Measurements from ENCODE around the gene CECR2.
A peak's percentile ranks its signal among the peaks of the same experiment; 100 is the strongest.

The CECR2 gene

DNA sequence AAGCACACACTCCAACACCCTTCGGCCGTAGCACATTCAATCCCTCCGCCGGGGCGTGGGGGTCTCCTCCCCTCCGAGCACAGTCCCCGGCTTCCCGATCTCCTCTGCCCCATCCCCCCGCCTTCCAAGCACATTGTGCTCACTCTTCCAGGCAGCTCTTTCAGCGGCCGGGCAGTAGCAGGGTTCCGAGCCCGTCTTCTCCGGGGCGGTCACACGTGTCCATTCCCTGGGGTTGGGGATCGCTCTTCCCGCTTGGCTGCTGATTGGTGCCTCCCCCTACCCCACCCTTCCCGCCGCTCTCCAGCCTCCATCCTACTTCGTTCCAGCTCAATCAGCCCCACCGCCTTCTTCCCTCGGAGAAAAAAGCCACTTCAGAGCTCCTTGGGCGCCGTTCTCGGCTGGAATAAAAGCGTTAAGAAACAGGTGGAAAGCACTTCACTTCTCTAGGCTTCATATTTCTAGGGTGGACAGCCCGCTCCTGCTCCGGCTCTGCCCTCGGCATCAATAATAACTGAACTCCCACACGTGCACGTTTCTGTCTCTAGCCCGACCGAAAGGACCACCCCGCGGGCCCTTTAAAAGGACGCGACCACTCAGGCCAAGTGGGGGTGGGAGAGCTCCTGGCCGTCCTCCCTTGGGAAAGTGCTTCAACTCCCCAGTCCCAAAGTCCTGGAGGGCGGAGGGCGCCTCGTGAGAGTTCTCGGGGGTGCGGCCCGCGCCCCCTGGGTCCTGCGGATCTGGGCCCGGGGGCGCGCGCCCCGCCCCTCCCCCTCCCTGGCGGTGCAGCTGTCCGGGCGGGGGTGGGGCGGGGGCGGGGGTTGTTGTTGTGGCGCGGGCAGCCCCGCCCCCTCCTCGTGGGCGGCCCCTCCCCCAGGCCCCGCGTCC is 464 bp upstream of the CECR2 start:
- DNase-seq = peak; percentile 5

DNA sequence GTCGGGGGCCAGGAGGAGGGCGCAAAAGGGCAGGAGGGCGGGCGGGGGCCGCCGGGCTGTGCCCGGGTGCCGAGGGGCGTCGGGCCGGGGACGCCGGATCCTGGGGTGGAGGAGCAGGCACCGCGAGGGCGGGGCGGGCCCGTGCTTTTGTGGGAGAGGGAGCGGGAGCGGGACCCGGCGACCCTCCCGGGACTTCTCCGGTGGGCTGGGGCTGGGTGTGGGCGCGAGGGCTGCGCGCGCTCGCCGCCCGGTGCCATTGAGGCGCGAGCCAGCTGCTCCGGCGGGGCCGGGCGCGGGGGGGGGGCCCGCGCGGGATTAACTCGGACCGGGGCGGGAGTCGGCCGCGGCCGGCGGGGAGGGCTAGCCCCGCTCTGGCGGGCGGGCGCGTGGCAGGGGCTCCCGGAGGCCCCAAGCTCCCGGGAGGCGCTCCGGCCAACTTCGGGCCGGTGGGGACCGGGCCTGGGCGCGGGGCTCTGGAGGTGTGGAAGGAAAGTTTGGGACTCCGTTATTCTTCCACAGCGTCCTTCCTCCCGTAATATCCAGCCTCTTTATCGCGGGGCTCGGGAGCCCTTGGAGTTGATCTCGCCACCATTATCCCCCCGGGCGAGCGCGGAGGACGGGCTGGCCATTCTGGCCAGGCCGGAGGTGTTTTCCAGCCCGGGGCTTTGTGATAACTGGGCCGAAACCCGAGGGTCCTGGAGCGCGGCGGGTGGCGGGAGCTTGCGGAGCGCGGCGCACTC is 936 bp downstream of the CECR2 start:
- no peak for DNase-seq

DNA sequence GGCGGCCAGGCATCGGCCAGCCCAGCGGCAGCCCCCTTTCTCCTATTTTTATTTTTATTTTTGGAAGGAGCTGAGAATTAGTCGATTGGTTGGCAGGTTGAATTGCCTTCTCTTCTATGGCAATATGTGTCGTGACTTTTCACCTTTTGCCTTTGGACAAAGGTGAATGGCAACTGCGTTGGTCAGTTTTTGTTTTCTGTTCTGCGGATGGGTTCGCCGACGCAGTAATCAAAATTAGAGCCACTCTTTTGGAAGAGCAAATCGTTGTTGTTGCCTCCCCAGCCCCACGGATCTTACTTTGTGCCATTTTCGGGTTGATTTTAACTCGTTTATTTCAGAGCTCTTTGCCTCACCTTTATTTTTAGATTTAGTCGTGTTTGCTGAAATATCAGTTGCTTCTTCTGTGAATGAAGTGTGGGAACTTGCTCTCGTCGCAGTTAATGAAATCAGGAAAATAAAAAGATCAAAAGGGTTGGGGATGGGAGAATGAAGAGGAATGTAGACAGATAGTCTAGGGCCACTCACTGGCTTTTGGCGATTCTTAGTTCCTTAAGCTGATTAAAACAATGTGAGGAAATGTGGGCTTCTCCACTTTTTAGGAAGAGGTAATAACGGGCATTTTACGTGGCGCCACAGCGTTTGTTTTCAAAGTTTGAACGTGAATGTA is 1.6 kb downstream of the CECR2 start:
- no peak for DNase-seq

DNA sequence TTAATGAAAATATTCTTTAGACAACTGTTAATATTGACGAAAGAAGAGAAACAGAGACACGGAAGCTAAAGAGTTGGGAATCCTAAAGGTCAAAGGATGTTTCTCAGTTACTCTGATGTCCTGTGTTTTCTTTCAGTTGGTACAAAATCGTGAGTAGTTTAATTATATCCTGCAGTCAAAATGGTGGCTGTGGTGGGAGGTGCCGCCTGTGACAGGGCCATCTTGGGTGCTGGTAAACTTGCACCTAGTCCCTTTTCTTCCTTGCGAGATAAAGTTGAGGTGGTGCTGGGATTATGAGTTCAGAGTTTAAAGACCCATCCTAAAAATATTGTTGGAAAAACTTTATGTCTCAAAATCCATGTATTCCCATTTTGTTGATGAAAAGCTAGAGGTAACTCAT is 2.2 kb downstream of the CECR2 start:
- no peak for DNase-seq

DNA sequence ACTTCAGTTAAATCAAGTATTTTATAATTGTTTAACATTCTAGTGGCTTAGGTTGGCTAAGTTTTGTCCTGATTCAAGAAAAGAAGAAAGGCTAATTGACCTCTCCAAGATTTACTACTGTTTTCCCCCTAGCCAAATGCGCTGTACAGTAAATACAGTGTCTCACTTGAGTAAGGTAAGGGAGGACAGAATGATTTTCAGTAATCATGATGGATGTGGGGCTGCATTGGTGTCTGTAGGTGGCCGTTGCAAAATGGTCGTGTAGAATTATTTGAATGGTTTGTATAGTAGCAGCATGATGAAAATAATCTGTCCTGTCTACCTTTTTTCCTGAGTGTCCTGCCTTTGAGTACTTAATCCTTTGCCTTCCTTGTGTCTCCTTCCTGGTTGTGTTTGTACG is 4.6 kb downstream of the CECR2 start:
- DNase-seq = no peak

DNA sequence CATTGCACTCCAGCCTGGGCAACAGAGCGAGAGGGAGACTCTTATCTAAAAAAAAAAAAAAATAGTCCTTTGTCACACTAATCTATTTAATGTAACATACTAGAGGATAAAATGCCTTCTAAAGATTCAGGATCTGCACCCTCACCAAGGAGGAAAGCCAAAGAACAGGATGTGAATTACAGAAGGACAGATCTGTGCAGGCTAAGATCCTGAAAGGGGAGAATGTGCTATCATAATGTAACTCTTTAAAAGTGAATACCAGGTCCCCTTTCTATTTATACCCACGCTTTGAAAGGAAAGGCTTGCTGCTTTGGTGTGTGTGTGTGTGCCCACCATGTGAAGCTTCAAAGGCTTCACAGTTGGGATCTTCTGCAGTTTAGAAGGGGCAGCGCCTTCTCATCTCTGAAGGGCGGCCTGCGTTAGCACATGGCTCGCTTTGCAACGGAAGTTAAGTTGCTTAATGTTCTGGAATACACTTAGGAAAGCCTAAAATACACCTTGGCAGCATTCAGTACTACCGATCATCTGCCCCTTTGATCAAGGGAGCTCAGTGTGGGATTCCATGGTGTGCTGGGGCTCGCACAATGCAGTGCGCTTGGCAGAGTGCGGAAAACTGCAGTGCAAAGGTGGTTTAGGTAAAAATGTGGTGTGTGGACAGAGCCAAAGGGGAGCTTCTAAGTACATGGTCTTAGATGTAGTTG is 6.8 kb downstream of the CECR2 start:
- DNase-seq = no peak

DNA sequence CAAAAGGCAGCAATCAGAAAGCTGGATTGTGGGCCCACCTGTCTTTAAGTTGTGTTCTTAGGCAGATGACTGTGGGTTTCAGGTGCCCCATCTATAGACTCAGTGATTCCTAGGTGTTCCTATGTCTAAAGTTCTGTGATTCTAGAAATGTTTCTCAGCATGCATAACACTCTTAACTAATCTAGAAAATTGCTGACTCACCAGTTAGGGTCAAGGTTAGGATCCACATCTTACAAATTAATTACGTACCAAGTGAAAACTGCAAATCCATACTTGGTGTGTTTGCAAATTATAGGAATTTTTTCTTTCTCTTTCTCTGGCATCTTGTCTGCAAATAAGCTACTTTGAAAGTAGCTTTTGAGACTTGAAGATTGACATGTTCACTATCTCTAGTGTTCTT is 7.7 kb downstream of the CECR2 start:
- no peak for DNase-seq

DNA sequence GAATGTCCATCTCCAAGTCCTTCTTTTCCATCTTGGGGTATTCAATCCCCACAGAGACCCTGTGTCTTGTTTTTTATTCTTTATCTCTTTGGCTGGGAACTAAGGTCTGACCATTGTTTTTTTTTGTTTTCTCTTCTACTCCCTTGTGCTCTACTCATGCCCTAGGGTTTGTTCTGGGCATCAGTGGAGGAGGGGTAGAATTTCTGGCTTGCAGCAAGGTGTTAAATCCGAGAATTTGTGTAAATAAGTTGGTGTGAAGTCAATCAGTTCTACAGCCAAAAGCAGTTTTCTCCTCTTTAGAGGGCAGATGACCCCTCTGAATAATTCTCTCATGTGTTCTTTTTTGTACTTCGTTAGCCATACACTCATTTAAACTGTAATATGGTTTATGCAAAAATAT is 10.7 kb downstream of the CECR2 start:
- no peak for DNase-seq

DNA sequence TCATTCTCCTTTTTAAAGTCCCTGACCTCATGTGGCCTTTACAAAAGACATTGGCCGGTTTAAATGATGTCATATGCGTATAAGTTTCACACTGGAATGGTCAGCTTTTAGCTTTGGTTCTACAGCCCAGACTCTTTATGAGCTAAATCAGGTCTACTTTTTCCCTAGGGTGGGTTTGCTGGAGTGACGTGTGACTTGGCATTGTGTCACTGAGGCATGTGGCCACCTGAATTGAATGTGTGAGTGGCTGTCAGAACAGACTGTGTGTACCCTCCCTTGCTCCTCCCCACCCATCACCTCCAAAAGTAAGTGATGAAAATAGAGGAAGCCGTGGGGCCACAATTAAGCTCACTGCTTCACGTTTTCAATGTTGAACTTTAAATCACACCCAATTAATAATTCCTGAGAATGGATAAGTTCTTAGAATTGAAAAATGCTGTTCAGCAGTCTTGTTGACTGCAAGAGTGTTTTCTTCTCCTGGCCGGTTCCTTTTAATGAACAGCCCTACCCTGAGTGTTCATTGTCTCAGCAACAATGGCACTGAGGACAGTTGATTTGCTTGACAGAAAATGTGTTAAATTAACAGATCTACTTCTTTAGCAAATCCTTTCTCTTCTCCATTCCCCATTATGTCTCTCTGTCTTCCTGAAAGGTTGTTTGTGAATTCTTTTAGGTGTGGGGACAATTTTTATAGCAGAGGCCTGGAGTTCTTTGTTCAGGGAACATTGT is 11.3 kb downstream of the CECR2 start:
- no peak for DNase-seq

DNA sequence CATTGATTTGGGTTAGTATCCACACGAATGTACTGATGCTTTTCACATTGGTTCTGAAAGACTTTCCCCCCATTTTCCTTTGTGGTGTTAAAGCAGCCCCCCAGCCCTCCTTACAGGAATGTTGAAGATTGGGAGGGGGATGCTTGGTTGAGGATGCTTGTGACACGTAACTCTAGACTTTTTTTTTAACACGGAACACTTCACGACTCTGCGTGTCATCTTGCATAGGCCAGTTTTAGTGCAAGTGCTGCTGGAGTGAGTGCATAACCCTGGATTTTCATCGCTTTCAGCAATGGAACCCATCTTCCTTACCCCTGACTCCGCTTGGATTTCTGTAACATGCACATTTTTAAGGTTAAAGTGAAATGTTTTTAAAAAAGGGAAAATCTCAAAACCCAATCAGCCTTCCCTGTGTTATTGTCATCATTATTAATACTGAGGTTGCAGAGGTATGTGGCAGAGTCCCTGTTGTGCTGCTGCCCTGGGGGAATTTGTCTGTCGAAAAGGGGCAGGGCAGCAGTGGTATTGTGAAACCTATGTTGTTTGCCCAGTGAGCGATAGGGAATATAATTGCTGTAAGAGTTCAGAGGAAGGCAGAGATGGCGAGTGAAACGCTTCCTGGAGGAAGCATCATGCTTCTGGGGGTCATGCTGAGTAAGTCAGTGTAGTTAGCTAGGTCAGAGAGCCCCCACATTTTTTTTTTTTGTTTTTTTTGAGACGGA is 12.1 kb downstream of the CECR2 start:
- no peak for DNase-seq

DNA sequence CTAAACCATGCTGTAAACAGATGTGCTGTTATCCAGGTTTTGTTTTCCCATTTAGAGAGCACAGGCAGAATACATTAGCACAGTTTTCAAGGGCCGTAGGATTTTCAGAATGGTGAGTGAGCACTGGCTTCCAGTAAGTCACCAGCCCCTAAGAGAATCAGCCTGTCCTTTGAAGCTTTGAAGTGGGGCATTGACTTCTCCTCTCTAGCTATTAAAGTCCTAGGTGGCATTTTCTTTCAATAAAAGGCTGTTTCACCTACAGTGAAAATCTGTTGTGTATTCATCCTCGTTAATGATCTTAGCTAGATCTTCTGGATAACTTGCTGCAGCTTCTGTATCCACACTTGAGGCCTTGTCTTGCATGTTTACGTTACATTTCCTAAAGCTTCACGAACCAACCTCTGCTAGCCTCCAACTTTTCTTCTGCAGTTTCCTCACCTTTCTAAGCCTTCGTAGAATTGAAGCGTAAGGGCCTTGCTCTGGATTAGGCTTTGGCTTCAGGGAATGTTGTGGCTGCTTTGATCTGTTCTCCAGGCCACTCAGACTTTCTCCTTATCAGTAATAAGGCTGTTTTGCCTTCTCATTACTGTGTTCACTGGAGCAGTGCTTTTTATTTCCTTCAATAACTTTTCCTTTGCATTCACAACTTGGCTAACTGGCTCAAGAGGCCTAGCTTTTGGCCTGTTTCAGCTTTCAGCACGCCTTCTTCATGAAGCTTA is 15.5 kb downstream of the CECR2 start:
- no peak for DNase-seq

DNA sequence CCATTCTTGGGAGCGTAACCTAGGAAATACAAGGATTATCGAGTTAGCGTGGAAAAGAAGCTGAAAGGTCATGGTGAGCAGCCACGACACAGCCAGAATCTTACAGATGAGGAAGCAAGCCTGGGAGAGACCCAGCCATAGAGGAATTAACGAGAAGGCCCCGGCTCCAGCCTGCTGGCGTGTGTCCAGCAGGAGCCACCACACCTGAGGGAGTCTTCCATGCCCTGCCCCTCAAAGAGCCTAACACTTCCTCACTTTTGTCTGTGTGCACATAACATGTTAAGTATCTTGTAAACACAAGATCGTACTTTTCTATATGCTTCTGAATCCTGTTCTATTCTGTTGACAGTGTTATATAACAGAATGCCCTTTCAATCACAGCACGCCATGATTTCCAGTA is 18.1 kb downstream of the CECR2 start:
- DNase-seq = no peak

DNA sequence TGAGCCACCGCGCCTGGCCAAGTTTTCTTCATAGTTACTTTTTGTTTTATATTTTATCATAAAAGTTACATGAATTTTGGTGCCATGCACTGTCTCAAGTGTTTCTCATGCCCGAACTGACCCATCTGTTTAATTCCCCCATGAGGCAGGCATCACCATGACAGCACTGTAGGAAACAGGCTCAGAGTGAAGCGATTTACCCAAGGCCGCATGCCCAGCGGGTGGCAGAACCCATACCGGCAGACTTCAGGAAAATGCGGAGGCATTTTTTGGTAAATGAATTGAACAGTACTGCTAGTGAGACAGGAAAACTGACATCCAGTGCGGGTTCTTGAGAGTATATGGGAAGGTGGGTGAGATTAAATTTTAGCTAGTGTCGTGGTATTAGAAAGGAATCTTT is 19.0 kb downstream of the CECR2 start:
- DNase-seq = no peak

DNA sequence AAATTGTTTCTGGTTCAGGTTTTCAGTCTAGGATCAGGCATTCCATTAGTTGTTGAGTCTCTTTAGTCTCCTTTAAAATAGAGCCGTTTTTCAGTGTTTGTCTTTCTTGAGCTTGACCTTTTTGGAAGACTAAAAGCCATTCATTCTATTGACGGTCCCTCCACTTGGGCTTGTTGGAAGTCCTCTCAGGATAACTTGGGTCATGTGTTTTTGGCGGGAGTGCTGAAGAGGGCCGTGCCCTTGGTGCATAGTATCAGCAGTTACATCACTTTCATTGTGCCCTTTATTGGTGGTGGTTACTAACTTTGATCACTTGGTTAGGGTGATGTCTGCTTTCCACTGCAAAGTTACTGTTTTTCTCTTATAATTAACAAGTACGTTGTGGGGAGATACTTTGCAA is 20.8 kb downstream of the CECR2 start:
- no peak for DNase-seq

DNA sequence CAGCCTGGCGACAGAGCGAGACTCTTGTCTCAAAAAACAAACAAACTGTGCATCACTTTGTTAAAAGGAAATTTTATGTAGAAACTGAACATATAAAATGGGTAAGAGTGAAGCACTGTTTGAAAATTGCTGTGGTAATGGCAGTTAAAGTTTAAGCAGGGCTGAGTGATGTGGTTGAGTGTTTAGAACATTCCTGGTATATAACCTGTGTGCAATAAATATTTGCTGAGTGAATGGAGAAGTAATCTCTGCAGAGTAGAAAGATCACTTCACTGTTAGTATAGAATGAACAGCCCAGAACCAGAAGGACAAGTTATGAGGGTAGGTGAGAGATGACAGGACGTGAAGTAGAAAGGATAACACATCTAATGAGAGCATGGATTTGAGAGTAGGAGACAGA is 27.3 kb downstream of the CECR2 start:
- no peak for DNase-seq

DNA sequence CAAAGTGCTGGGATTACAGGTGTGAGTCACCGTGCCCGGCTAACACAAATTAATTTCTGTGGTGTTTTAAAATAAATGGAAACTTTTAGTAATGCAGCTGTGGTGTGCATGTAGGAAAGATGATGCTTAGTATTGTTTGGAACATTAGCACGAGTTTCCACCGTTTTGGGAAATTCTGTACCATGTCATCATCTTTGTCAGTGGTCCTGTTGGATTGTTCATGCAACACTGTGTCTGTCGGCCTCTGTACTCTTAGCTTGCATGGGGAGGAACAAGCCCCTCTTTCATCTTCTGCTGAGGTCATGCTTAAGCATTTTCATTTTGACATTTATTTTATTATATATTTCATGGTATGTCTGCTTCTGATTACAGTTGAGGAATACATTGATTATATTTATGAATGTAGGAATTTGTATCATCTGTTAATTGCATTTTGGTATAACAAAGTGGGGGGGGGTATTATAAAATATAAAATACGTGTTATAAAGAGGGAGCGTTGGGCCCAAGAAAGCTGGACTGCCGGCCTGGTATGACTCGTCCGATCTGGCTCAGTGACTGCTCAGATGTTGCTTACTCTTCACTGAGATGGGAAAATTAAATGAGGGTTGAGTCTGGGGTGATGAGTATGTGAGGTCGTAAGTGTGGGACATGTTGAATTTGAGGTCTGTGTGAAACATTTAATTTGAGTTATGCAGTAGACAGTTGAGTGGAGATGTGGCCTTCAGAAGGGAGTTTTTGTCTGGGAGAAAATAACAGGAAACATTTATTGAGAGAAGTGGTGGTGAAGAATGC is 28.7 kb downstream of the CECR2 start:
- DNase-seq = no peak

DNA sequence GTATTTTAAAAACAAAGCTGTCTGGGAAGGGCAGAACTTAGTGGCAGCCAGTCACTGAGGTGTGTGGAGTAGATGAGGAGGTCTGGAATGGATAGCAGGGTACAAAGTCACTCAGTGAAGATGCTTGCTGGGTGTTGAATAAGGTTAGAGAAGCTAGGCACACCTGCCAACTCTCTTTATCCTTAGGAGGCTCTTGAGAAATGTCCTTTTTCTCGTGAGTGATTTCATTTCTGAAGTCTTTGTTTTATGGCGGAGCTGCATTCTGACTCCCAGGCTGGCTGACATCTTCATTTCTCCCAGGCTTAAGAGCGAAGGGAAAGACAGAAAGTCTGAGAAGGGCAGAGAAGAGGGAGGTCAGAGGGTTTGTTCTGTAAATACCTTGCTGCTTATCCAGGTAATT is 31.0 kb downstream of the CECR2 start:
- no peak for DNase-seq

DNA sequence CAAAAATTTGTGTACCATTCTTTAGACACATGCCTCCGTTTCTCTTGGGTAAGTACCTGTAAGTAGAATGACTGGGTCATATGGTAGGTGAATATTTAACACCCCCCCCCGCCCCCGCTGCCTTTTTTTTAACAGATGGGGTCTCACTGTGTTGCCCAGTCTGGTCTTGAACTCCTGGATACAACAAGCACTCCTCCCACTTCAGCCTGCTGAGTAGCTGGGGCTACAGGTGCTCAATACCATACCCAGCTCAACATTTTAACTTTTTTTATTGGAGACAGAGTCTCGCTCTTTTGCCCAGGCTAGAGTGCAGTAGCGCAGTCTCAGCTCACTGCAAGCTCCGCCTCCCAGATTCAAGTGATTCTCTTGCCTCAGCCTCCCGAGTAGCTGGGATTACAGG is 32.5 kb downstream of the CECR2 start:
- DNase-seq = no peak

DNA sequence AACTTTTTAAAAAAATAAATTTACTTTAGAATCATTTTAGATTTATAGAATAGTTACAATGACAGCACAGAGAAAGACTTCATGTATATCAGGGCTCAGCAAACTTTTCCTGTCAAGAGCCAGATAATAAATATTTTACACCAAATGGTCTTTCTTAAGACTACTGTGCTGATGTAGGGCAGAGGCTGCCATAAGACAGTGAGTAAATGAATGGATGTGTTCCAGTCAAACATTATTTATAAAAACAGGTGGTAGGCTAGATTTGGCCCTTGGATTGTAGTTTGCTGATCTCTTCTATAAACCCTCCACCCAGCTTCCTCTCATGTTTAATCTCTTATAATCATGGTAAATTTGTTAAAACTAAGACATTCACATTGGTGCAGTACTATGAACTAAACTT is 33.0 kb downstream of the CECR2 start:
- DNase-seq = no peak

DNA sequence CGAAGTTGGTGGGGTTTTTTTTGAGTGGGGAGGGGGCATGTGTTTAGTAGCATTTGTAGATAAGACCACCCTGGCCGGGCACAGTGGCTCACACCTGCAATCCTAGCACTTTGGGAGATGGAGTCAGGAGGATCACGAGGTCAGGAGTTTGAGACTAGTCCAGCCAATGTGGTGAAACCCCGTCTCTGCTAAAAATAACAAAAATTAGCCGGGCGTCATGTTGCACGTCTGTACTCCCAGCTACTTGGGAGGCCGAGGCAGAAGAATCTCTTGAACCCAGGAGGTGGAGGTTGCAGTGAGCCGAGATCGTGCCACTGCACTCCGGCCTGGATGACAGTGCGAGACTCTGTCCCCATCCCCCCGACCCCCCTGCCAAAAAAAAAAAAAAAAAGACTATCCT is 34.6 kb downstream of the CECR2 start:
- DNase-seq = no peak

Data from CD4-positive, alpha-beta T cell treated with Interleukin-10 for 1 hour (primary cell).